Measurements from ENCODE around the gene PHLDA3.

PHLDA3 gene

GRCh38 chr1:201468501-201468843 lies 516 bp downstream of the PHLDA3 start:
- DNase-seq (ENCODE audit: extremely low read depth in 1 of 2, low read depth in 1 of 2), result no peak

GRCh38 chr1:201466492-201466891 lies 2.5 kb downstream of the PHLDA3 start:
- no peak for DNase-seq (ENCODE audit: extremely low read depth in 1 of 2, low read depth in 1 of 2)

- DNase-seq (ENCODE audit: extremely low read depth in 1 of 2, low read depth in 1 of 2), result no peak
Observed at GRCh38 chr1:201465698-201466290, 3.2 kb downstream of the PHLDA3 start.

- no peak for DNase-seq (ENCODE audit: extremely low read depth in 1 of 2, low read depth in 1 of 2)
Observed at GRCh38 chr1:201463071-201463552, 5.9 kb downstream of the PHLDA3 start.

GRCh38 chr1:201461645-201462441 lies 7.1 kb downstream of the PHLDA3 start:
- no peak for DNase-seq (ENCODE audit: extremely low read depth in 1 of 2, low read depth in 1 of 2)

GRCh38 chr1:201460814-201461644 lies 8.0 kb downstream of the PHLDA3 start:
- DNase-seq (ENCODE audit: extremely low read depth in 1 of 2, low read depth in 1 of 2), result no peak

GRCh38 chr1:201459775-201460174 lies 9.2 kb downstream of the PHLDA3 start:
- no peak for DNase-seq (ENCODE audit: extremely low read depth in 1 of 2, low read depth in 1 of 2)

GRCh38 chr1:201459052-201459451 lies 9.9 kb downstream of the PHLDA3 start:
- DNase-seq (ENCODE audit: extremely low read depth in 1 of 2, low read depth in 1 of 2), result no peak

- DNase-seq (ENCODE audit: extremely low read depth in 1 of 2, low read depth in 1 of 2), result no peak
Observed at GRCh38 chr1:201457508-201457960, 11.5 kb downstream of the PHLDA3 start.

GRCh38 chr1:201456499-201457309 lies 12.3 kb downstream of the PHLDA3 start:
- no peak for DNase-seq (ENCODE audit: extremely low read depth in 1 of 2, low read depth in 1 of 2)

- no peak for DNase-seq (ENCODE audit: extremely low read depth in 1 of 2, low read depth in 1 of 2)
Observed at GRCh38 chr1:201455098-201455497, 13.9 kb downstream of the PHLDA3 start.

- no peak for DNase-seq (ENCODE audit: extremely low read depth in 1 of 2, low read depth in 1 of 2)
Observed at GRCh38 chr1:201454608-201455007, 14.4 kb downstream of the PHLDA3 start.

GRCh38 chr1:201452866-201453265 lies 16.1 kb downstream of the PHLDA3 start:
- no peak for DNase-seq (ENCODE audit: extremely low read depth in 1 of 2, low read depth in 1 of 2)

GRCh38 chr1:201450721-201451291 lies 18.2 kb downstream of the PHLDA3 start:
- DNase-seq (ENCODE audit: extremely low read depth in 1 of 2, low read depth in 1 of 2), result no peak

GRCh38 chr1:201448990-201449389 lies 20.0 kb downstream of the PHLDA3 start:
- DNase-seq (ENCODE audit: extremely low read depth in 1 of 2, low read depth in 1 of 2), result no peak

- DNase-seq (ENCODE audit: extremely low read depth in 1 of 2, low read depth in 1 of 2), result peak; percentile 48 to 51
Observed at GRCh38 chr1:201447903-201448871, 20.8 kb downstream of the PHLDA3 start.

GRCh38 chr1:201445310-201445709 lies 23.7 kb downstream of the PHLDA3 start:
- DNase-seq (ENCODE audit: extremely low read depth in 1 of 2, low read depth in 1 of 2), result no peak

- no peak for DNase-seq (ENCODE audit: extremely low read depth in 1 of 2, low read depth in 1 of 2)
Observed at GRCh38 chr1:201444792-201445191, 24.2 kb downstream of the PHLDA3 start.

GRCh38 chr1:201443747-201444146 lies 25.2 kb downstream of the PHLDA3 start:
- no peak for DNase-seq (ENCODE audit: extremely low read depth in 1 of 2, low read depth in 1 of 2)

Measured in stimulated activated CD8-positive, alpha-beta memory T cell treated with anti-CD3 and anti-CD28 coated beads, Interleukin-7, amount 100 ng/mL, for 48 hours (primary cell).